PFSK-1 (cell line): Measurements from ENCODE around the gene PEAK1.

Source experiments
- POLR2AphosphoS5 ChIP-seq: IDR thresholded peaks from 2 replicates; pipeline ENCODE4 v1.6.1; 2012; ENCODE audit warnings: low read depth, mild to moderate bottlenecking, control low read depth, low read length, moderate library complexity
- TAF1 ChIP-seq: IDR thresholded peaks from 2 replicates; pipeline ENCODE4 v1.6.1; 2012; ENCODE audit warnings: low read length, control low read depth, borderline replicate concordance; ENCODE audit not compliant: insufficient read depth

- TF ChIP-seq TAF1, result no peak
- TF ChIP-seq POLR2AphosphoS5, result no peak
Measured at GRCh38 chr15:77076323-77076915, 343.5 kb downstream of the PEAK1 start.
